G401 (cell line): ENCODE data around the gene MAP3K5. TPM values are rescaled to one million over a fixed set of nuclear protein-coding genes. Genes with fewer than 3 reads are reported as not detected.

Source experiments
- DNase-seq: peaks from one replicate; pipeline ENCODE4 v3.0.0-alpha.2; 2015; ENCODE audit warnings: low spot score
- in situ Hi-C: cut with HindIII; loops from 2 replicates; pipeline ENCODE4 v1.10.0; 2016; ENCODE audit warnings: low sequenced_read_pairs, mixed read lengths
- total RNA-seq: library from RNA; depleted of rRNA; stranded (reverse); fragments of >200 nt; shearing (Covaris generic); gene quantifications from 2 replicates; pipeline ENCODE4 v1.2.3, GENCODE V29; 2014

Gene MAP3K5
- total RNA-seq, 1 experiment from 2014 or later = not detected

DNA sequence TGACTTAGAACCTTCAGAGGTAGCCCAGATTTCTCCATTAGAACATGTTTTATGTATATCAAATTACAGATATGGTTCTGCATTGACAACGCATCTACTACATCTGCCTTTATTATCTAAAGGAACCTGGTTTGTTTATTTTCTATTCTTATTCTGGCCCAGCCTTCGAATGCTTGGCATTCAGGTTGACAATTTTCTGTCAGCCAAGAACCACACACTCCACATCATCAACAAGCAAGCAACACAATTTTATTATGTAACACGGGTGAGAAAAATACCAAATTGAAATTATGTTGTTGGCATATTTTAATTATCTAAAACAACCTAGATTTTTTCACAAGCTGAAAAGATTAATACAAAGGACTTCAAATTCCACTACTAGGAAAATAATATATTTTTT, 14.6 kb downstream of the MAP3K5 start:
- DNase-seq = peak; percentile 77
- in situ Hi-C loops = no loop called here

- no peak for DNase-seq
- in situ Hi-C loops = no loop called here
Observed at GRCh38 chr6:136775548-136775947, 16.7 kb downstream of the MAP3K5 start.

DNA sequence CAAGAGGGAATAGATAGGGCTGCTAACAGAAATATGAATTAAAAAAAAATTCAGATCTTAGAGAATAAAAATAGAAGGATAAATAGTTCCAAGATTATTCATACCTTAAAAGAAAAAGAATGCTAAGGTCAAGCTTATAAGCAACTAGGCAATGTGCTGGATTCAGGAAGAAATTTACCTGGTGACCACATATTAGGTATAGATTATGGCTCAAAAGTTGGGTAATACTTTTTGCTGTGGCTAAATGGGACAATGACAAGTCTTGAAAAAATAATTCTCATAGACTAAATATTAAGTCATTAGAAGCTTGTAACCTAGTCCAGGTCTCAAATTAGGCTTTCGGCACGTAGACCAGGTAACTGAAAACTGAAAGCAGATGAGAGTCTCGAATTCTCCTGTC, 17.2 kb downstream of the MAP3K5 start:
- in situ Hi-C loops = no loop called here
- DNase-seq = no peak

DNA sequence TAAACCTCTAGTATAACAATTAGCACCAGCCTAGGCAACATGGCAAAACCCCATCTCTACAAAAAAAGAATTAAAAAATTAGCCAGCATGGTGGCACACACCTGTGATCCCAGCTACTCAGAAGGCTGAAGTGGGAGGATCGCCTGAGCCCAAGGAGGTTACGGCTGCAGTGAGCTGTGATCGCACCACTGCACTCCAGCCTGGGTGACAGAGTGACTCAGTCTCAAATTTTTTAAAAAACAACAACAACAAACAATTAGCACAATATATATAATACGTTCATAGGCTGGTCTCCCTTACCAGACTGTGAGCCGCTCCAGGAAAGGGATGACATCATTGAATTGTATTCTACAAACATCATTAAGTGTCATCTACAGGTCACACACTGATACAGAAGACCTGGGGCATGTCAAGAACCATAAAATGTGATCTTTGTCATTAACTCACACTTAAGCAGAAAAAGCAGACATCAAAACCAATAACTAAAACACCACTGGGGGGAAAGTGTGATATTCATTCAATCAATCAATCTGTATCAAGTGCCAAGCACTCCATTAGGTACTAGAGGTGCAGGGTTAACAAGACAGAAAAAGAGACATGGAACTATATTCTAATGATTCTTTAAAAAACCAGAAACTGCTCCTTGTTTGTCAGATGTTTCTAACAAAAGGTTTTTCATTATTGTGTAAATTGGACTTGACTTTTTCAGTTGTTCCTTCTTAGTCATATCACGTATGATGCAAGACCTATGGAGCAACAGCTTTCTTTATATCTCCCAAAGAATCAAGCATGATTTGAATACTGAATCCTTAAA, 17.8 kb downstream of the MAP3K5 start:
- in situ Hi-C loops = no loop called here
- no peak for DNase-seq

DNA sequence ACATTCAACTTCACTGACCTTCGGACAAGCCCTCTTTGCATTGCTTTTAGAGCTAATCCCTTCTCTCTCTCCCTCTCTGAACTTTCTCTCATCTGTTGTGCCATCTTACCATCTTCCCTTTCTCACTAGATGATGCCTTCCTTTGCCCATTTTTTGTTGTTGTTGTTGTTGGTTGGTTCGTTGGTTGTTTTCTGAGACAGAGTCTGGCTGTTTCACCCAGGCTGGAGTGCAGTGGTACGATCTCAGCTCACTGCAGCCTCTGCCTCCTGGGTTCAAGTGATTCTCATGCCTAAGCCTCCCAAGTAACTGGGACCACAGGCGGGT, 18.8 kb downstream of the MAP3K5 start:
- DNase-seq = no peak
- in situ Hi-C loops = no loop called here

DNA sequence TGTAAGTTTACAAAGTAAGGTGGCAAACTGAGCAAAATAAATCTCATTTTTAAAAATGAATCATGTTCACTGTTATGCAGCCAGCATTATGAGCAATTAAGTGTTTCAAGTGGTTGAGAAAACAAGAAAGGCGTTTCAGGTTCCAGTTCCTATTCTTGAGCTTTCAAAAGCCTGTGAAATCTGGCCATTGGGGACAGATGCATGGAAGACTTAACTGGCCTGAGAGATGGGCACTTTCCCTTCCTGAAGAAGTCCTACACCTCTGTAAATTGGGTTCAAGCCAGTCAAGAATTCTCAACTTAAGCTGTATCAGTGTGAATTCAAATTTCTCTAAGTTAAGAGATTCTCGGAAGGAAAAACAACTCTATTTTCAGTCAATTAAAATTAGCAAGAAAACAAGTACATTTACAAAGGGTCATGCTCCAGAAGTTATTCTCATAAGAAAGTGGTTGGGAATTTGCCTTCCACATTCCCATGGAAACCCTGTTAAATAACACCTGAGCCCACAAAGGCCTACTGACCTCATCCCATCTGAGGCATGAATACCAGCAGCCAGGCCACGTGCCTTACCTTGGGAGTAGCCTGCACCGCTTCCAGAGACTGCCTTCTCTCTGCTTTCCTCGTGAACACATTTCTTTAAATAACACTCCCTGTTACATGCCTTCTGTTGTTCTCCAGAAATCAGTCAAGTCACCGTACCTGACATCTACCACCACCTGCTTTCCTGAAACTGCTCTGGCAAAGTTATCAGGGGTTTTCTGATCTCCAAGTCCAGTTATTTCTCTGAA, 19.4 kb downstream of the MAP3K5 start:
- DNase-seq = peak; percentile 77
- in situ Hi-C loops = no loop called here

GRCh38 chr6:136771306-136771705, 21.0 kb downstream of the MAP3K5 start:
- in situ Hi-C loops = no loop called here
- no peak for DNase-seq

- DNase-seq = no peak
- in situ Hi-C loops = no loop called here
Observed at GRCh38 chr6:136769759-136770158, 22.5 kb downstream of the MAP3K5 start.

DNA sequence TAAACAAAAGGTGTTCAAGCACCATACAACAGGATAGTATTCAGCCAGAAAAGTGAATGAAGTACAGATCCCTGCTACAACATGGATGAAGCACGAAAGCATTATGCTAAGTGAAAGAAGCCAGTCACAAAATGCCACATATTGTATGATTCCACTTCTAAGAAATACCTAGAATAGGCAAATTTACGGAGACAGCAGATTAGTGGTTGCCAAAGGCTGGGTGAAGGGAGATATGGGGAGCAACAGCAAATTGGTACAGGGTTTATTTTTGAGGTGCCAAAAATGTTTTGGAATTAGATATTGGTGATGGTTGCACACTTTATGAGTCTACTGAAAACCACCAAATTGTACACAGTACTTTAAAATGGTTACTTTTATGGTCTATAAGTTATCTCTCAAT, 23.2 kb downstream of the MAP3K5 start:
- in situ Hi-C loops = no loop called here
- no peak for DNase-seq

DNA sequence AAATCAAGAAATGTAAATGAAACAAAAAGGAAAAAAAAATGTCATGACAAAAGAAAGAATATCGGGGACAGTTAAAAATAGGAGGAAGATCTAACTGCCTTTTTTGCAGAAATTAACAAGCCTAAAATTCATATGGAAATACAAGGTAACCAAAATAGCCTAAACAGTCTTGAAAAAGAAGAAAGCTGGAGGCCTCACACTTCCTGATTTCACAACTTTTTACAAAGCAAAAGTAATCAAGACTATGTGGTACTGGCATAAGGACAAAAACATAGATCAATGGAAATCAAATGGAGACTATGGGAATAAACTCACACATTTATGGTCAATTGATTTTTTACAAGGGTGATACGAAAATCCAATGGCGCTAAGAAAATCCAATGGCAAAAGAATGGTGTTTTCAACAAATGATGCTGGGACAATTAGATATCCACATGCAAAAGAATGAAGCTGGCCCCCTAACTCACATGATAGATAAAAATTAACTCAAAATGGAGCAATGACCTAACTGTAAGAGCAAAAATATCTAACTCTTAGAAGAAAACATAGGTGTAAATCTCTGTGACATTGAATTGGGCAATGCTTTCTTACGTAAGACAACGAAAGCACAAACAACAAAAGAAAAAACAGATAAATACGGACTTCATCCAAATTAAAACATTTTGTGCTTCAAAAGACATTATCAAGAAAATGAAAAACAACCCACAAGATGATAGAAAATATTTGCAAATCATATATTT, 24.5 kb downstream of the MAP3K5 start:
- in situ Hi-C loops = no loop called here
- no peak for DNase-seq

GRCh38 chr6:136767103-136767502, 25.2 kb downstream of the MAP3K5 start:
- no peak for DNase-seq
- in situ Hi-C loops = no loop called here

- in situ Hi-C loops = no loop called here
Observed at GRCh38 chr6:136766274-136766673, 26.0 kb downstream of the MAP3K5 start.

DNA sequence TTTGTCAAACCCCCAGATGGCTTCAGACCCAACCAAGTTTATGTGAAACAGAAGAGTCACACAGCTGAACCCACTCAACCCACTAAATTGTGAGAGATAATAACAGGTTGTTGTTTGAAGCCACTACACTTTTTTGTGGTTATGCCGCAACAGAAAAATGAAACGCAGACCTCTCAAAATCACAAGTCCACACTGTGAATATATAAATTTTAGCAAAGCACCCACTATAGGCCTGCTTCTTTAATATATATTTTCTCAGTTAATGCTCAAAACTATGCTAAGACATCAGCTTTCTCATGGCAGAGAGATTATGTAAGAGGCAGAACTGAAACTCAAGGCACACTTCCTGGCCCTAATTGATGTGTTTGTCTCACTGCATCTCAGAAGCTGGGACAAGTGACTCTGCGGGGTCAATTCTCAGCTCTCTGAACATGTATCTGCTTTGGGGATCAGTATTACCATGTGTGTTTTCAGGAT, 27.7 kb downstream of the MAP3K5 start:
- in situ Hi-C loops = no loop called here
- no peak for DNase-seq

More at GRCh38 chr6:136766274-136766673, 26.0 kb downstream of the MAP3K5 start:
- no peak for DNase-seq

DNA sequence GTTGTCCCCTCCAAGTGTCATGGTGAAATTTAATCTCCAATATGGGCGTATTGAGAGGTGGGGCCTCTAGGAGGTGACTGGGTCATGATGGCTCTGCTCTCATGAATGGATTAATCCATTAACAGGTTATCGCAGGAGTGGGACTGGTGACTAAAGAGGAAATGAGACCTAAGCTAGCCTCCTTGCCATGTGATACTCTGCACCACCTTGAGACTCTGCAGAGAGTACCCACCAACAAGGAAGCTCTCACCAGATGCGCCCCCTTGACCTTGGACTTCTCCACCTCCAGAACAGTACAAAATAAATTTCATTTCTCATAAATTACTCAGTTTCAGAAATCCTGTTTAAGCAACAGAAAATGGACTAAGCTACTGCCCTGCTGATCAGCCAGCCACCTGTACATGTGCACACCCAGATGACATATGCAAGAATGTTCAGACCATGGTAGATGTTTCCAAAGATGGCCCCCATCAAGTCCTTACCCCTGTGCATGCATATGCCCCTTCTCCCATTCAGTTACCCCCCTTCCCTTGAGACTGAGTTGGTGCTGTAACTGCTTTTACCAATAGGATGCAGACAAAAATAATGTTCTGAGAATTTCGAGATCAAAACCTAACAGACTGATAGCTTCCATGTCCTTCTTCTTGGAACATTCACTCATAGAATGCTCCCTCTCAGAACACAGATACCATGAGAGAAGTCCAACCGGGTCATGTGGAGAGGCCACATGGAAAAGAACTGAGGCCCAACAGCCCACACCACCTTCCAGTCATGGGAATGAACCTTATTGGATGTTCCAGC, 28.4 kb downstream of the MAP3K5 start:
- no peak for DNase-seq

DNA sequence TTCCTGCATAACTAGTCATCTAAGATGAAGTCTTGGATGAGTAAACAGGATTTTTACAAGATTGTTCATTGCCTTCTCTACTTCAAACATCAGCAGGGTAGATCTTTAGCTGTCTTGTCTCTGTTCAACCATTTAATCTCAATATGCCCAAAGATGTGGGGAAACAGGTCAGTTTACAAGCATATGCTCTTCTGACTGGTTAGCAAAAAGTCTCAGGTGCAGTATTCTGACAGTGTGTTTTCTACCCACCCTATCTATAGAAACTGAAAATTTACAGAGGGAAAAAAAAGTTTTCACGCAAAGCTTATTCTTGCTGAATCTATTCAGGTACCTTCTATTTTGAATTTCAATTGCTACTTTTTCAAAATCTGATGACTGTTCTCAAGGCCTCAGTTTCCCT, 29.0 kb downstream of the MAP3K5 start:
- no peak for DNase-seq
- in situ Hi-C loops = no loop called here

More for the DNA sequence above, 28.4 kb downstream of the MAP3K5 start:
- in situ Hi-C loops = no loop called here

DNA sequence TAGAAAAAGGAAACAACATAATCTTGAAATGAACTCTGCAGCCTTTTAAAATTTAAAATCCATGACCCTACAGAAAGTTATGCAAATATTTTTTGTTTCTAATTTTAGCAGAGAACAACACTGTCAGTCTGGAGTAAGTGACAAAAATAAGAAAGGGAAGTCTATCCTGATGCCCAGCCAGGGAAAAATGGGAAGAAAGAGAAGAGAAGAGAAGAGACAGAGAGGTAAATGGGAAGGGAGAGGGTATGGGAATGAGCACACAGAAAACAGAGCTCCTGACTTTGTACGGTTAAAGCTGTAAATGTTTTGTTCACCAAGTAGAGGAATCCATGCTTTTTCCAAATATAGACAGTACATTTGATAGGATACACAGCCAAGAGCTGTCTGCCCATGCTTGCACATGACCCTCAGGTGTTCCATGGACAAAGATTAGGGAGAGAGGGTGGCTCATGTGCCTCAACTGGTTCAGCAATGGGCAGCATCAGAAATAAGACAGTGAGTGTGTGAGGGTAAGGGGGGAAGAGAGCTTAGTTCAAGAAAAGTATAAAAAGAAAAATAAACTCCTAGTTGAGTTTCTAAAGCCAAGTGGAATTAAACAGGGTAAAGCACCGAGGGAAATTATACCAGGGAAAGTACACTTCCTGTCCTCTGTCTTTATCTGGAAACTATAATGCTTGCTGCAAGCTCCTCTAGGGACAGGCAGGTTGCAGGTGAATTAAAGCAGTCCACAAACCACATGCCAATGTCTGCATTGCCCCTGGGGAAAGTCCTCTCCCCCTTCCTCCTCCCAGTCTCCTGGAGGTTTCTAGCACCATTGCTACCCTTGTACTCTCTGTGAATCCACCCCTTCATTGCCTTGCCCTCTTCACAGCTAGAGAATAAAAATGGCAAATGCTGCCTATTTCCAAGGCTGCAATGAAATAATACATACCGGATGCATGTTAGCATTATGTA, 30.0 kb downstream of the MAP3K5 start:
- DNase-seq = no peak
- in situ Hi-C loops = no loop called here

DNA sequence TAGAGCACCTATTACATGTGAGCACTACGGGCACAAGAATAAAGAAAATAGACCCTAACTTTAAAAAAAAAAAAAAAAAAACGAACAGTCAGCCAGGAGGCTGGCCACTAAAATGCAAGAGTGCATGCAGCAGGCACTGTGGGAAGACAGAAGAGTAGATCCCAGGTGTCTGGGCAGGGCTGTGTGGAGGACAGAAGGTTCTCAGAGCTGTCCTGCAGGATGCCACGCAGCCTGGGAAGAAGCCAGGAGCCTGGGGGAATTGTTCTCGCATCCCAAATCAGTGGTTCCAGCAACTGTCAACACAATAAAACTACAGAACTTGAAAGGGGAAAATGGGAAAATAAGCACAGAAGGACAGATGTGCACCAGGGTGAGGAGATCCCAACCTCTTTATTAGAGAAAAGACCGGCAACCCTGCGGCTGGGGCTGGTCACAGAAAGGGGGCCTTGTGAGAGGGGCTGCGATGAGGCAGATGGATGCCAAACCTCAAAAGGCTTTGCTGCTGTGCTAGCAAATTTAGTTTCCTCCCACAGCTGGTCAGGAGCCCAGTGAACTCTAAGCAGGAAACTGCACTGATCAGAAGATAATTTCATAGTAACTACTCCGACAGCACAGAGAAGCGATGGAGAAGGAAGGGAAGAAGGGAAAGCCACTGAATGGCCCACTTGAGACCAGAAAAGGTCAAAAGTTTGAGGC, 30.9 kb downstream of the MAP3K5 start:
- in situ Hi-C loops = no loop called here
- peak; percentile 95 for DNase-seq
